Sigmoid colon (tissue), 4 donors: ENCODE results near the gene VPS33A.

Experiments used
- EP300 ChIP-seq, 4 donors: sonication (generic); formaldehyde crosslinking; IDR thresholded peaks; one replicate each; pipeline ENCODE4 v1.6.1; 2017; ENCODE audit warnings: antibody characterized with exemption in 4 of 4
- POLR2A ChIP-seq, 2 donors: fragments of 450-650 bp; IDR thresholded peaks; one replicate each; pipeline ENCODE4 v1.6.1; 2016; ENCODE audit warnings: antibody characterized with exemption in 2 of 2, mild to moderate bottlenecking in 2 of 2, moderate library complexity in 2 of 2
- POLR2AphosphoS5 ChIP-seq, 4 donors: sonication (generic); formaldehyde crosslinking; IDR thresholded peaks; one replicate each; pipeline ENCODE4 v1.6.1; 2017; ENCODE audit warnings: antibody characterized with exemption in 4 of 4
- TF ChIP-seq, protein P1 (sequence below), 4 experiments: fragments of 450-650 bp in 3 of 4; fragments of 200-600 bp in 1 of 4; IDR thresholded peaks; one replicate each; pipeline ENCODE4 v1.5.1; 2016 to 2019; ENCODE audit warnings: antibody characterized with exemption in 4 of 4, mild to moderate bottlenecking in 3 of 4, moderate library complexity in 2 of 4

DNA sequence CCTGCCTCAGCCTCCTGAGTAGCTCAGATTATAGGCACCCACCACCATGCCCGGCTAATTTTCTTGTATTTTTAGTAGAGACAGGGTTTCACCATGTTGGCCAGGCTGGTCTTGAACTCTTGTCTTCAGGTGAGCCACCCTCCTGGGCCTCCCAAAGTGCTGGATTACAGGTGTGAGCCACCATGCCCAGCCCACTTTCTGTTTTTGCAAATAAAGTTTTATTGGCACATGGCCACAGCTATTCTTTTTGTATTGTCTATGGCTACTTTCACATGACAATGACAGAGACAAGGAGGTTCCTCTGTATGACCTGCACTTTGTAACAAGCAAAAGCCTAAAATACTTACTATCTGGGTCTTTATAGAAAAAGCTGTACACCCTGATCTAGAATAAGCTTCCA is 20.7 kb downstream of the VPS33A start:
- TF ChIP-seq, protein P1, sequence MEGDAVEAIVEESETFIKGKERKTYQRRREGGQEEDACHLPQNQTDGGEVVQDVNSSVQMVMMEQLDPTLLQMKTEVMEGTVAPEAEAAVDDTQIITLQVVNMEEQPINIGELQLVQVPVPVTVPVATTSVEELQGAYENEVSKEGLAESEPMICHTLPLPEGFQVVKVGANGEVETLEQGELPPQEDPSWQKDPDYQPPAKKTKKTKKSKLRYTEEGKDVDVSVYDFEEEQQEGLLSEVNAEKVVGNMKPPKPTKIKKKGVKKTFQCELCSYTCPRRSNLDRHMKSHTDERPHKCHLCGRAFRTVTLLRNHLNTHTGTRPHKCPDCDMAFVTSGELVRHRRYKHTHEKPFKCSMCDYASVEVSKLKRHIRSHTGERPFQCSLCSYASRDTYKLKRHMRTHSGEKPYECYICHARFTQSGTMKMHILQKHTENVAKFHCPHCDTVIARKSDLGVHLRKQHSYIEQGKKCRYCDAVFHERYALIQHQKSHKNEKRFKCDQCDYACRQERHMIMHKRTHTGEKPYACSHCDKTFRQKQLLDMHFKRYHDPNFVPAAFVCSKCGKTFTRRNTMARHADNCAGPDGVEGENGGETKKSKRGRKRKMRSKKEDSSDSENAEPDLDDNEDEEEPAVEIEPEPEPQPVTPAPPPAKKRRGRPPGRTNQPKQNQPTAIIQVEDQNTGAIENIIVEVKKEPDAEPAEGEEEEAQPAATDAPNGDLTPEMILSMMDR (IDR thresholded peaks at IDR 0.05), result no peak
- no peak for TF ChIP-seq POLR2A (IDR thresholded peaks at IDR 0.05)
- TF ChIP-seq POLR2AphosphoS5 (IDR thresholded peaks at IDR 0.05), result no peak
- no peak for TF ChIP-seq EP300 (IDR thresholded peaks at IDR 0.05)
